Measurements from ENCODE around the gene ATP2C1.

The ATP2C1 gene

GRCh38 chr3:131053043-131053859 lies 159.4 kb downstream of the ATP2C1 start:
- peak; percentile 13 for DNase-seq
